HCT116 (cell line): ENCODE results near the gene IL37. TPM values are rescaled to one million over a fixed set of nuclear protein-coding genes. Genes with fewer than 3 reads are reported as not detected.

ENCODE experiments used
- ATAC-seq: fragments of 200-7000 bp; cut with Tn5 transposase; 2 replicates; pipeline ENCODE4 v1.9.1; 2020; ENCODE audit warnings: mild to moderate bottlenecking, moderate library complexity
- BruUV-seq: library from RNA; stranded (reverse); fragments of 400-500 nt; replicated peaks from 2 replicates; lab custom pipeline; 2021; lab: Mats Ljungman, UMichigan
- CTCF ChIA-PET: fragments of 300-600 bp; sonication (Branson Sonifier 250); formaldehyde crosslinking; loops from one replicate; lab custom pipeline; 2021; ENCODE audit warnings: antibody characterized with exemption; lab: Charles Lee
- POLR2A ChIA-PET: fragments of 300-600, 350-600 bp; sonication (Branson Sonifier 250); formaldehyde crosslinking; loops from one replicate; lab custom pipeline; 2021; ENCODE audit warnings: antibody characterized with exemption; lab: Charles Lee
- RAD21 ChIA-PET, 2 experiments: fragments of 300-600 bp; sonication (Branson Sonifier 250); formaldehyde crosslinking; loops; one replicate each; lab custom pipeline; 2023; ENCODE audit warnings: low total read pairs in 2 of 2; ENCODE audit not compliant: uncharacterized antibody in 2 of 2, unreplicated experiment in 2 of 2, low non-redundant PET in 1 of 2; lab: Charles Lee
- DNase-seq: peaks from one replicate; pipeline ENCODE4 v3.0.0-alpha.2; 2010; ENCODE audit warnings: low read depth, low spot score
- H2AFZ ChIP-seq: fragments of 200-600 bp; shearing (Covaris generic), sonication (generic); 2 replicates; pipeline ENCODE4 v1.6.1; 2017; ENCODE audit warnings: low read depth, mixed run types, mixed read lengths, antibody characterized with exemption, low read length; ENCODE audit not compliant: poor library complexity, severe bottlenecking
- H3K27ac ChIP-seq: 2 replicates; pipeline ENCODE4 v1.5.1; 2012; ENCODE audit warnings: low read depth, low read length
- H3K27me3 ChIP-seq: fragments of 200-600 bp; sonication (generic); 2 replicates; pipeline ENCODE4 v1.6.1; 2016; ENCODE audit warnings: mixed run types, low read length, mixed read lengths; ENCODE audit not compliant: insufficient read depth
- H3K36me3 ChIP-seq, 2 experiments: fragments of 200-500 bp in 1 of 2; fragments of 200-600 bp in 1 of 2; sonication (Bioruptor generic) in 1 of 2; sonication (generic) in 1 of 2; 2 replicates each; pipeline versions ENCODE4 v1.5.1 to v1.6.1; 2014 to 2016; ENCODE audit warnings: low read length in 2 of 2, inconsistent platforms in 1 of 2, mixed read lengths in 1 of 2, mixed run types in 1 of 2; ENCODE audit not compliant: insufficient read depth in 2 of 2, control insufficient read depth in 1 of 2
- H3K4me1 ChIP-seq, 2 experiments: fragments of 200-600 bp in 1 of 2; sonication (generic) in 1 of 2; 2 replicates each; pipeline versions ENCODE4 v1.5.1 to v1.6.1; 2012 to 2017; ENCODE audit warnings: low read length in 2 of 2, inconsistent platforms in 1 of 2, mild to moderate bottlenecking in 1 of 2, mixed read lengths in 1 of 2, mixed run types in 1 of 2, moderate library complexity in 1 of 2; ENCODE audit not compliant: insufficient read depth in 2 of 2, control insufficient read depth in 1 of 2
- H3K4me2 ChIP-seq: fragments of 200-600 bp; sonication (generic); 2 replicates; pipeline ENCODE4 v1.6.1; 2017; ENCODE audit warnings: mixed run types, low read length, mixed read lengths
- H3K4me3 ChIP-seq, 2 experiments: fragments of 200-600 bp in 1 of 2; sonication (generic) in 1 of 2; replicated peaks in 1 of 2; 2 replicates each; pipeline ENCODE4 v1.5.1; 2011 to 2016; ENCODE audit warnings: low read length in 2 of 2, control low read depth in 1 of 2, low read depth in 1 of 2, mild to moderate bottlenecking in 1 of 2, mixed read lengths in 1 of 2, mixed run types in 1 of 2
- H3K79me2 ChIP-seq: fragments of 200-600 bp; sonication (generic); 2 replicates; pipeline ENCODE4 v1.6.1; 2017; ENCODE audit warnings: mild to moderate bottlenecking, mixed run types, low read length, moderate library complexity, mixed read lengths; ENCODE audit not compliant: insufficient read depth
- H3K9ac ChIP-seq: fragments of 200-600 bp; sonication (generic); 2 replicates; pipeline ENCODE4 v1.6.1; 2016; ENCODE audit warnings: low read length, mixed read lengths
- H3K9me2 ChIP-seq: fragments of 200-600 bp; sonication (generic), shearing (Covaris generic); 2 replicates; pipeline ENCODE4 v1.6.1; 2017; ENCODE audit warnings: mixed run types, mild to moderate bottlenecking, moderate library complexity; ENCODE audit not compliant: insufficient read depth
- H3K9me3 ChIP-seq, 2 experiments: fragments of 200-500 bp in 1 of 2; fragments of 200-600 bp in 1 of 2; sonication (Bioruptor generic) in 1 of 2; sonication (generic) in 1 of 2; 2 replicates each; pipeline ENCODE4 v1.6.1; 2014 to 2017; ENCODE audit warnings: low read length in 2 of 2, mixed read lengths in 2 of 2, inconsistent platforms in 1 of 2, low read depth in 1 of 2, mild to moderate bottlenecking in 1 of 2, mixed run types in 1 of 2, moderate library complexity in 1 of 2; ENCODE audit not compliant: control insufficient read depth in 1 of 2, insufficient read depth in 1 of 2
- H4K20me1 ChIP-seq: fragments of 200-600 bp; sonication (generic), shearing (Covaris generic); 2 replicates; pipeline ENCODE4 v1.6.1; 2017; ENCODE audit warnings: mixed run types, mild to moderate bottlenecking, moderate library complexity; ENCODE audit not compliant: insufficient read depth
- EZH2 ChIP-seq: fragments of 200-600 bp; sonication (generic); IDR thresholded peaks from 2 replicates; pipeline ENCODE4 v1.6.1; 2017; ENCODE audit warnings: antibody characterized with exemption, mixed run types
- JUND ChIP-seq: IDR thresholded peaks from 2 replicates; pipeline ENCODE4 v1.6.1; 2012
- POLR2AphosphoS5 ChIP-seq: IDR thresholded peaks from 2 replicates; pipeline ENCODE4 v1.6.1; 2011; ENCODE audit warnings: mild to moderate bottlenecking, low read depth, low read length, moderate library complexity
- TCF7L2 ChIP-seq: IDR thresholded peaks from 2 replicates; pipeline ENCODE4 v1.7.0; 2011; ENCODE audit warnings: borderline replicate concordance, inconsistent platforms; ENCODE audit not compliant: insufficient read depth, insufficient read length; ENCODE audit errors: extremely low read depth
- ZBTB33 ChIP-seq: IDR thresholded peaks from 2 replicates; pipeline ENCODE4 v1.6.1; 2011; ENCODE audit warnings: mild to moderate bottlenecking, low read length, moderate library complexity; ENCODE audit not compliant: insufficient replicate concordance; ENCODE audit errors: extremely low read depth
- intact Hi-C: fragments of 100-400 bp; cut with micrococcal nuclease; formaldehyde crosslinking; loops from 2 replicates; pipeline ENCODE4 v1.10.0; 2022
- total RNA-seq: library from RNA; stranded (reverse); gene quantifications from one replicate; pipeline ENCODE4 v1.2.1, GENCODE V29; 2021; ENCODE audit not compliant: unreplicated experiment
- TF ChIP-seq, protein P1 (sequence below), 3 experiments: fragments of 200-600 bp in 1 of 3; sonication (generic) in 1 of 3; IDR thresholded peaks in 2 of 3; conservative IDR thresholded peaks in 1 of 3; 2 replicates each; pipeline ENCODE4 v1.5.1; 2012 to 2017; ENCODE audit warnings: low read depth in 2 of 3, low read length in 2 of 3, antibody characterized with exemption in 1 of 3, borderline replicate concordance in 1 of 3, control low read depth in 1 of 3, mild to moderate bottlenecking in 1 of 3, mixed read lengths in 1 of 3, mixed run types in 1 of 3, moderate library complexity in 1 of 3; ENCODE audit not compliant: insufficient read depth in 1 of 3
- TF ChIP-seq, protein P2 (sequence below): IDR thresholded peaks from 2 replicates; pipeline ENCODE4 v1.6.1; 2012

The IL37 gene
- total RNA-seq, 1 experiment from 2014 or later = not detected

DNA sequence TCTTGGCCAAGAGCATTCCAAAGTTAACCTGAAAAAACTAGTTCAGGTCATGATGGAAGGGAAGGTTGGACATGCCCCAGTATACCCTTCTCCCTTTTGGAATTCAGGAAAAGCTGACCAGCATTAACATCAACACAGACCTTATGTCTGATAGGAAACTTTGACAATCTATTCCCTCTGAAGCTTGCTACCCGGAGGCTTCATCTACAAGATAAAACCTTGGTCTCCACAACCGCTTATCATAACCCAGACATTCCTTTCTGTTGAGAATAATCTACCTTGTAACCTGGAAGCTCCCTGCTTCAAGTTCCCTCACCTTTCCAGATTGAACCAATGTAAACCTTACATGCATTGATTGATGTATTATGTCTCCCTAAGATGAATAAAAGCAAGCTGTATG lies 24.7 kb upstream of the IL37 start (continued):
- TF ChIP-seq, protein P1, sequence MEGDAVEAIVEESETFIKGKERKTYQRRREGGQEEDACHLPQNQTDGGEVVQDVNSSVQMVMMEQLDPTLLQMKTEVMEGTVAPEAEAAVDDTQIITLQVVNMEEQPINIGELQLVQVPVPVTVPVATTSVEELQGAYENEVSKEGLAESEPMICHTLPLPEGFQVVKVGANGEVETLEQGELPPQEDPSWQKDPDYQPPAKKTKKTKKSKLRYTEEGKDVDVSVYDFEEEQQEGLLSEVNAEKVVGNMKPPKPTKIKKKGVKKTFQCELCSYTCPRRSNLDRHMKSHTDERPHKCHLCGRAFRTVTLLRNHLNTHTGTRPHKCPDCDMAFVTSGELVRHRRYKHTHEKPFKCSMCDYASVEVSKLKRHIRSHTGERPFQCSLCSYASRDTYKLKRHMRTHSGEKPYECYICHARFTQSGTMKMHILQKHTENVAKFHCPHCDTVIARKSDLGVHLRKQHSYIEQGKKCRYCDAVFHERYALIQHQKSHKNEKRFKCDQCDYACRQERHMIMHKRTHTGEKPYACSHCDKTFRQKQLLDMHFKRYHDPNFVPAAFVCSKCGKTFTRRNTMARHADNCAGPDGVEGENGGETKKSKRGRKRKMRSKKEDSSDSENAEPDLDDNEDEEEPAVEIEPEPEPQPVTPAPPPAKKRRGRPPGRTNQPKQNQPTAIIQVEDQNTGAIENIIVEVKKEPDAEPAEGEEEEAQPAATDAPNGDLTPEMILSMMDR (IDR thresholded peaks at IDR 0.05 in 2 of 3, conservative IDR thresholded peaks at IDR 0.05 in 1 of 3; ENCODE audit: borderline replicate concordance in 1 of 3, insufficient read depth in 1 of 3, low read depth in 2 of 3, low read length in 2 of 3) = no peak
- no peak for TF ChIP-seq POLR2AphosphoS5

GRCh38 chr2:112887964-112888749 lies 22.8 kb upstream of the IL37 start:
- no peaks in the 10 kb centered on the region for H3K79me2 ChIP-seq
- no peak overlapping the region for H3K4me2 ChIP-seq
- intact Hi-C loops = loop anchor here (5.0 kb wide), 1 partner anchor 286 kb away; no protein-coding TSS in a partner anchor
- ChIA-PET POLR2A (no interaction called here), CTCF (no interaction called here), RAD21 (no interaction called here)
- ATAC-seq (no peak), DNase-seq (no peak)
- no peaks in the 10 kb centered on the region for H3K27me3 ChIP-seq
- no peak overlapping the region for H2AFZ ChIP-seq
- no peaks in the 10 kb centered on the region for H3K36me3 ChIP-seq
- BruUV-seq = no TSS peak
- no peak overlapping the region for H3K9ac ChIP-seq
- no peaks in the 10 kb centered on the region for H3K9me3 ChIP-seq
- no peak overlapping the region for H3K4me3 ChIP-seq
- no peaks in the 10 kb centered on the region for H4K20me1 ChIP-seq
- TF ChIP-seq, protein P2, sequence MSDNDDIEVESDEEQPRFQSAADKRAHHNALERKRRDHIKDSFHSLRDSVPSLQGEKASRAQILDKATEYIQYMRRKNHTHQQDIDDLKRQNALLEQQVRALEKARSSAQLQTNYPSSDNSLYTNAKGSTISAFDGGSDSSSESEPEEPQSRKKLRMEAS = no peak
- no peak for TF ChIP-seq ZBTB33
- TF ChIP-seq EZH2 = no peak
- TF ChIP-seq TCF7L2 = no peak
- no peak for TF ChIP-seq JUND
- no peaks in the 10 kb centered on the region for H3K9me2 ChIP-seq
- peaks cover 9 to 18% of the 10 kb centered on the region in 2 experiments; a peak in 3 of 4 replicates for H3K4me1 ChIP-seq
- no peak overlapping the region for H3K27ac ChIP-seq
